Right lobe of liver (tissue), 6 donors: Measurements from ENCODE around the gene PRSS56. TPM values are rescaled to one million over a fixed set of nuclear protein-coding genes. Genes with fewer than 3 reads are reported as not detected.

Experiments used
- ATAC-seq, 4 donors: fragments of 200-7000 bp; cut with Tn5 transposase; one replicate each; pipeline ENCODE4 v1.9.1; 2020; ENCODE audit warnings: mild to moderate bottlenecking in 4 of 4, moderate library complexity in 4 of 4
- DNase-seq, 3 donors: peaks; one replicate each; pipeline ENCODE4 v3.0.0-alpha.2; 2020
- H3K27ac ChIP-seq, 3 donors: fragments of 200-600 bp; one replicate each; pipeline ENCODE4 v1.8.0; 2022
- H3K27me3 ChIP-seq, 2 donors: fragments of 200-600 bp; one replicate each; pipeline ENCODE4 v1.8.0; 2022
- H3K36me3 ChIP-seq, 4 donors: fragments of 200-600 bp; sonication (generic) in 1 of 4; one replicate each; pipeline versions ENCODE4 v1.5.1 to v1.8.0; 2017 to 2022; ENCODE audit warnings: control low read depth in 1 of 4
- H3K4me1 ChIP-seq, 4 donors: fragments of 200-600 bp; sonication (generic) in 1 of 4; one replicate each; pipeline versions ENCODE4 v1.5.1 to v1.8.0; 2017 to 2022; ENCODE audit warnings: control low read depth in 1 of 4
- H3K4me3 ChIP-seq, 3 donors: fragments of 200-600 bp; one replicate each; pipeline ENCODE4 v1.8.0; 2022
- H3K9me3 ChIP-seq, 4 donors: fragments of 200-600 bp; sonication (generic) in 1 of 4; one replicate each; pipeline versions ENCODE4 v1.5.1 to v1.8.0; 2017 to 2022; ENCODE audit warnings: control low read depth in 1 of 4
- CTCF ChIP-seq, 4 donors: fragments of 200-600 bp in 3 of 4; fragments of 450-650 bp in 1 of 4; IDR thresholded peaks; one replicate each; pipeline versions ENCODE4 v1.5.1 to v1.8.0; 2016 to 2022; ENCODE audit warnings: antibody characterized with exemption in 4 of 4, mild to moderate bottlenecking in 2 of 4
- POLR2A ChIP-seq: fragments of 450-650 bp; IDR thresholded peaks from one replicate; pipeline ENCODE4 v1.6.1; 2017; ENCODE audit warnings: antibody characterized with exemption, mild to moderate bottlenecking
- WGBS: methylation state at CpG from one replicate; pipeline ENCODE4 v1.1.6; 2018; ENCODE audit warnings: low coverage, low lambda C conversion rate; ENCODE audit not compliant: insufficient coverage; ENCODE audit errors: missing lambda C conversion rate; 5-methylcytosine and 5-hydroxymethylcytosine counted together
- intact Hi-C, 2 donors: fragments of 100-400 bp; cut with DNase I; formaldehyde crosslinking; loops; one replicate each; pipeline versions ENCODE4 v1.11.2 to v1.14.1; 2022
- total RNA-seq, 6 experiments: library from RNA; depleted of rRNA in 2 of 6; stranded (reverse); fragments of >200 nt in 2 of 6; fragmentation: NEBNext Ultra II Directional in 3 of 6; extraction: Animal tissue kit (Norgen Biotek cat#: 25700) in 3 of 6; gene quantifications; one replicate each; pipeline versions ENCODE4 v1.1.0 to v1.2.4, GENCODE V29; 2016 to 2023
- donor health status: DM: no; HTN: yes; CAD: no.
- donor health status: DM: no; HTN: no; CAD: no.
- donor health status: DM: no; HTN: no; CAD: no.
- donor health status: DM: no; HTN: yes; CAD: no.
- donor health status: DM: no; HTN: yes; CAD: no.

Gene PRSS56
- total RNA-seq, 6 experiments from 2014 or later, result 0.19 TPM; not detected in 5

DNA sequence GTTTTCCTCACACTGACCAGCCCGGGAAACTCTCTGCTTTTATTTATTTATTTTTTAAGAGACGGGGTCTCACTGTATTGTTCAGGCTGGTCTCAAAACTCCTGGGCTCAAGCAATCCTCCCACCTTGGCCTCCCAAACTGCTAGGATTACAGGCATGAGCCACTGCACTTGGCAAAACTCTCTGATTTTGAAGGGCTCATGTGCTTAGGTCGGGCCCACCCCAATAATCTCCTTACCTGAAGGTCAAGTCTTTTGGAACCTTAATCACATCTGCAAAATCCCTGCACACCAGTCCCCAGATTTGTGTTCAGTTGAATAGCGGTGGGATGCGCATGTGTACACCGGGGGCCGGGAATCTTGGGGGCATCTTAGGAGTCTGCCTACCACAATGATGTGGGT, 24.9 kb upstream of the PRSS56 start:
- intact Hi-C loops, result no loop called here
- no peak for TF ChIP-seq POLR2A
- TF ChIP-seq CTCF (IDR thresholded peaks at IDR 0.05), result no peak
- H3K4me1 ChIP-seq, result no peaks in the 10 kb centered on the region
- no peaks in the 10 kb centered on the region for H3K27me3 ChIP-seq
- no peaks in the 10 kb centered on the region for H3K36me3 ChIP-seq
- H3K9me3 ChIP-seq, result no peaks in the 10 kb centered on the region
- ATAC-seq (no peak), DNase-seq (peak in 1 of 3 donors; percentile 16)
- WGBS, result 97% methylated on average over 6 of the region's 7 CpGs
- no peak overlapping the region for H3K27ac ChIP-seq
- no peak overlapping the region for H3K4me3 ChIP-seq

DNA sequence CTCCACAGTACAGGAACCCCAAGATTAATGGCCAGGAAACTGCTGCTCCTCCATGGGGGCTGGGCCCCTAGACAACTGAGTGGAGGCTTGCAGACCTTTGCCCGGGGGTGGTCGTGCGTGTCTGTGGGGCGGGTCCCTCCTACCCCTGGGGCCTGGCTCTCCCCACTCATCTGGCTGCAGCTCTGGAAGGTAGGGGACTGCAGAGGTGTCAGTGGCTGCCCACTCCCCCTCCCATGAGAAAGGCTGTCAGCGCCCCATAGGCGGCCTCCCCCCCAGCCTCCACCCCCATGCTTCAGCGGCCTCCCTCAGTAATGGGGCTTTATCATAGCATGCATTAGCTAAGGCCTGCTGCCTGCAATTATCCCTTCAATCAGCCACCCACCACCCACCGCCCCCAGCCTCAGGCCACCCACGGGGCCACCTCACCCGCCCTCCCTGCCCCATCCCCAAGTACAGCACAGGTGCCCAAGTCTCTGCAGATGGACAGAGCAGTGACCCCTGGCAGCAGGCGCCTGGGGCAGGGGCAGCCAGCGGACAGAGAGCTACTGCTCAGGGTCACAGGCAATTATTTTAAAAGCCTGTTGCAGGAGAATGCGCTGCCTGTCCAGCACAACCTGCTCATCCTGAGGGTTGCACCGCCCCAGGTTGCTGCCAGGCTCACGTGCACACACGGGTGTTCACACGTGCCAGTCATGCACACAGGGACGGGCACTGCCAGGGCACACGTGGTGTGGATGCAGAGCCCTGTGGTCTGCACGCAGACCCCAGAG, 23.5 kb upstream of the PRSS56 start:
- no peaks in the 10 kb centered on the region for H3K36me3 ChIP-seq
- no peak for TF ChIP-seq CTCF (IDR thresholded peaks at IDR 0.05)
- TF ChIP-seq POLR2A, result no peak
- H3K4me1 ChIP-seq, result no peaks in the 10 kb centered on the region
- H3K9me3 ChIP-seq, result no peaks in the 10 kb centered on the region
- H3K27ac ChIP-seq, result no peak overlapping the region
- 70% methylated on average over 2 of the region's 20 CpGs for WGBS
- intact Hi-C loops, result no loop called here
- DNase-seq (no peak), ATAC-seq (no peak)
- H3K4me3 ChIP-seq, result no peak overlapping the region
- H3K27me3 ChIP-seq, result no peaks in the 10 kb centered on the region

GRCh38 chr2:232497348-232497747, 22.8 kb upstream of the PRSS56 start:
- DNase-seq (no peak), ATAC-seq (no peak)
- Histone ChIP-seq H3K4me1 (no peaks in the 10 kb centered on the region), H3K9me3 (no peaks in the 10 kb centered on the region), H3K27ac (no peak overlapping the region), H3K36me3 (no peaks in the 10 kb centered on the region), H3K27me3 (no peaks in the 10 kb centered on the region), H3K4me3 (no peak overlapping the region)
- intact Hi-C loops, result no loop called here
- TF ChIP-seq CTCF (IDR thresholded peaks at IDR 0.05) (no peak), POLR2A (no peak)
- 65% methylated on average over 12 of the region's 13 CpGs for WGBS

GRCh38 chr2:232498452-232498851, 21.7 kb upstream of the PRSS56 start:
- Histone ChIP-seq H3K4me3 (no peak overlapping the region), H3K27me3 (no peaks in the 10 kb centered on the region), H3K36me3 (no peaks in the 10 kb centered on the region), H3K9me3 (no peaks in the 10 kb centered on the region), H3K4me1 (peaks cover 0 to 6% (median 0%) of the 10 kb centered on the region in 4 donors), H3K27ac (no peak overlapping the region)
- DNase-seq (no peak), ATAC-seq (no peak)
- 88% methylated on average over 3 of the region's 3 CpGs for WGBS
- intact Hi-C loops, result no loop called here
- TF ChIP-seq POLR2A (no peak), CTCF (IDR thresholded peaks at IDR 0.05) (no peak)
